GM18951 (cell line): ENCODE data around the gene ZNF532.

ENCODE experiments used
- POLR2A ChIP-seq: IDR thresholded peaks from 4 replicates; pipeline ENCODE4 v1.6.1; 2011; ENCODE audit warnings: mild to moderate bottlenecking; ENCODE audit not compliant: insufficient read length, insufficient read depth; ENCODE audit errors: extremely low read depth
- in situ Hi-C: fragments of 300-500 bp; cut with MboI; formaldehyde crosslinking; loops from one replicate; pipeline ENCODE4 v1.12.0; 2022; ENCODE audit warnings: low sequenced_read_pairs, mixed read lengths, inconsistent platforms; ENCODE audit not compliant: unreplicated experiment

ZNF532 gene

GRCh38 chr18:58868440-58868839 is 3.8 kb downstream of the ZNF532 start:
- in situ Hi-C loops: no loop called here
- TF ChIP-seq POLR2A: no peak

DNA sequence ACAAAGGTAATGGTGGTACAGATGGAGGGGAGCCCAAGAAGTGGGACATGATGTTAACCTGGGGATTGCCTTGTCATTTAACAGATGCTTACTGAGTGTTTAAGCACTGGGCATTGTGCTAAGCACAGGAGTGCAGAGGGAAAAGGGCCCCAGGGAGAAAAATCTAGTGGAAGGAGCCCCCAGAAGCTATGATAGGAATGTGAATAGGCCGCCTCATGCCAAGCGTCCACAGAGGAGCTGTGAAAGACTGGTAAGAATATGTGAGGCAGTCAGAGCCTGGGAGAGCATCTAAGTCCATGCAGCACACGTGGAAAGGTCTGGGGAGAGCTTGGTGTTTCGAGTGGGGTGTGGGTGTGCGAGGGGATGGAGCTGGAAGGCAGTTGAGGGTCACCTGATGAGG is 5.5 kb downstream of the ZNF532 start:
- in situ Hi-C loops: no loop called here
- TF ChIP-seq POLR2A: no peak

DNA sequence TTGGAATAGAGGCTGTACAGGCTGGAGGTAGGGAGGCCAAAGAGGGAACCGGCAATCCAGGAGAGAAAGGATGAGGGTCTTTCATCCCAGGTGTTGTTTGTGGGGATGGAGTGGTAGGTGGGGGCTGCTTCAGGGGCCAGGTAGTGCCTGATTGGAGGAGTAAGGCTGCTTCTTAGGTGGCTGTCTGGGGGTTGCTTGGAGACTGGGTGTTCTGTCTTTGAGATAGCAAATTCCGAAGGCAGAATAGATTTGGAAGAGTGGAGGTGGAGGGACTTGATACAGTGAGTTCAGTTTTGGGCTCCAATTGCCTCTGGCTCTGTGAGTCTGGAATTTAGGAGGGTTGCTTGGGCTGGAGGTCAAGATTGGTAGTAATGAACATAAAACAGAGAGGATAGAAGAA is 5.9 kb downstream of the ZNF532 start:
- in situ Hi-C loops: no loop called here
- no peak for TF ChIP-seq POLR2A

DNA sequence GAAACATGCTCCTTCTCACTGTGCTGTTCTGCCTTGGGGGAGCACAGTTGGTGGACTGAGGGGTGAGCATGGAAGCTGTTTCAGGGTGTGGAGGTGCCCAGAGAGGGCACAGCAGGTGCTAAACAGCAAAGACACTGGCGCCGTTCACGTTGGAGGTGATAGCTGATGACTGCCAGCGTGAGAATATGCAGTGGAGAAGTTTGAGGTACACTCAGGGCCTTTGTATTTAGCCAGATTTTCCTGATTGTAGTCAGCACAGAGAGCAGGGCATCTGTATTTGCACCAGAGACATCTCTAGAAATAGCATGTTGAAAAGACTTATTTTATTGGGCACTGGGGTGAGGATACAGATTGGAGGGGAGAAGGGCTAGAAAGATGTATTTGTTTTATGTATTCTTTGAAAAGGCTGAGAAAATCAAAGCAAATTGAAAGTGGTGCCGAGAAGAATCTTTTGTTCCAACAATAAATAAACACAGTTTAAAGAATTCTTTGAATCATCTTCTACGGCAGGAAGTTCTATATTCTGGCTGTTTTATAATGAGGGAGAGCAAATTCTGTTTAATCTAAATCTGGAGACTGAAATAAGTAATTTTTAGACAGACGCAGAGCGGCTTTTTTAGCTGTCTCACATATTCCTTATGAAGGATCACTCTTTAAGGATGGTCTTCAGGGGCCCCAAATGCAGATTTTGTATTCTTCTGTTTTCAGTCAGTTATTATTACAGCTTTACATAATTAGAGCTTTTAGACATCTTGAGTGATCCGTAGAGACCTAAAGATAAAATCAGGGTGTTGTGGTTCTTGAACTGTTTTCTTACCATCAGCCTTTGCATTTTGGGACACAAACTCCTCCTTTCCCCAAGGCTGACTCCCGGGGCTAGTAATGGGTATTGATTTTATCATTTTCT is 7.1 kb downstream of the ZNF532 start:
- in situ Hi-C loops: no loop called here

DNA sequence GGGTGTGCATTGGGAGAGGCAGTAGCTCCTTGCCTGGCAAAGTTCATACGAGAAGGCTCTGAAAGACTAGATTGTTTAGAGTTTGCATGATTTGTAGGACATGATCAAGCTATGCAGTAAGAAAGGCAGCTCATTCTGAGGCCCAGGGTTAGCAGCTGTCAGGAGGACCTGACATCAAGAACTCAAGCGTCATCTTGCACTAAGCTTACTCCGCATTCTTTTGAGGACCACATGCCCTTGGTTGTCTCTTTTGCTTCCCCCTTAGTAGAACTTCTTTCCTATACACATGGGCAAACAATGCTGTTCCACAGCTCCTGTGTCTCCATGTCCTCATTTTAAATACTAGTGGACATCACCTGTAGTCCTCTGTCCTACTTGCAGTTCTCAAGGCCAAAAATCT is 14.0 kb downstream of the ZNF532 start:
- in situ Hi-C loops: no loop called here
- no peak for TF ChIP-seq POLR2A

More for the DNA sequence above, 7.1 kb downstream of the ZNF532 start:
- TF ChIP-seq POLR2A: no peak

DNA sequence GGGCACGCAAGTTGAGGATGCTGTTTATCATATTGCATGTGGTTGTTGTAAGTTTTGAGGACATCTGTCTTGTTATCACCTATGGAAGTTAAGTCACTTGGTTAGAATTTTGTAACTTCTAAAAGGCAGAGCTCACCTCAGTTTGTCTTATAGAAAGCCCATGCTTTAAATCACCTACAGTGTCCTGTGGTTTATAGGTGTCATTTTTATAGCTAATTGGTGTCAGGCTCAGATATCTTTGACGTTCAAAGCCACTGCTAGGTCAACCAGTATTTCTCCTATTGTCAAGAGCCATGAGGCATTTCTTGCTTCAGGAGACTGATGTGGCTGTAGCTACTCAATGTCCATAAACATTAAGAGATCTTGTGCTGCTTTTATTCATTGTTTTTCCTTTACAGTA is 16.8 kb downstream of the ZNF532 start:
- in situ Hi-C loops: no loop called here

GRCh38 chr18:58882044-58882443 is 17.4 kb downstream of the ZNF532 start:
- in situ Hi-C loops: no loop called here
- no peak for TF ChIP-seq POLR2A

More for the DNA sequence above, 16.8 kb downstream of the ZNF532 start:
- no peak for TF ChIP-seq POLR2A

DNA sequence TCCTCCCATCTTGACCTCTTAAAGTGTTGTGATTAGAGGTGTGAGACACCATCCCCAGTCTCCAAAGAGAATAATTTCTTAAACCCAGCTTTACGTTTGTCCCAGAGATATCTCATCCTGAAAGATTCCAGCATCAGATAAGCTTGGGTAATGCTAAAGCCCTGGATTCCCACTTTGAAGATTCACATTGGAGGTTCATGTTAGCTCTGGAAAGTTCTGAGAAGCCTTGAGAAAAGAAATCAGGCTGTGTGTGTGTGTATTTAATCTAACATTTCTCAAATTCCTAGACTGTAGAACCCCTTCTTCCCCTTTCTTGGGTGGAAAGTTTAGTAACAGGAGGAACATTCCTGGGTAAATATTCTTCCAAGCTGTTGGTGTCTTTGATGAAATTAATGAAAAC is 18.0 kb downstream of the ZNF532 start:
- in situ Hi-C loops: no loop called here
- no peak for TF ChIP-seq POLR2A

DNA sequence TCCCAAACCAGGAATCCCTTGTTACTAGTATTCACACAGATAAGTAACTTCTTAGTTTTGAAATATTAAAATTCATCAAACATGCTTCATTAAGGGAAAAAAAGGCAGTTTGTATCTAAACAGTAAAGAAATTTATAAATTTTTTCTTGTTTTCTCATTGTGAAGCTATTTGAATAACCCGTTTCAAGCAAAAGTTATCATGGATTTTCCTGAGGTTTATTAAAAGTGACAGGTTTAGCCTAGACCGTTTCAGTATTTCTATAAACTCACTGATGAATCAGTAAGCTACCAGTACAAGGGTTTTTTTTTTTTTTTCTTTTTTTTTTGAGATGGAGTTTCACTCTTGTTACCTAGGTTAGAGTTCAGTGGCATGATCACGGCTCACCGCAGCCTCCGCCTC is 20.0 kb downstream of the ZNF532 start:
- in situ Hi-C loops: no loop called here

DNA sequence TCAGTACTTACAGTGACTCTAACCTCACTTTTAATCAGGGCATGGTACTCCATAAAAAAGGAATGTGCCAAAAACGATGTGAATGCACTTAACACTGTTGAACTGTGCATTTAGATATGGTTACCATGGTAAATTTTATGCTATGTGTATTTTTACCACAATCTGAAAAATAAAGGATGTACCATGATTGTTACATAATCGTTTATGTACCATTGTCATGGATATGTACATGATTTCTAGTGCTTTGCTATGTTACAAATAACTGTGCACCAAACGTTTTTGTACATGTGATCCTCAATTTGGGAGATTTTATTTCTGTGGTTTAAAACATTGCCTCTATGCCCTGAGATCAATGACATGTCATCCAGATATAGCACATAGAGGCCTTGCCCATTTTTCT is 21.8 kb downstream of the ZNF532 start:
- in situ Hi-C loops: no loop called here
- no peak for TF ChIP-seq POLR2A

More for the DNA sequence above, 20.0 kb downstream of the ZNF532 start:
- TF ChIP-seq POLR2A: no peak

GRCh38 chr18:58886864-58887612 is 22.4 kb downstream of the ZNF532 start:
- TF ChIP-seq POLR2A: no peak
- in situ Hi-C loops: no loop called here

GRCh38 chr18:58887613-58887963 is 22.9 kb downstream of the ZNF532 start:
- TF ChIP-seq POLR2A: no peak
- in situ Hi-C loops: no loop called here

DNA sequence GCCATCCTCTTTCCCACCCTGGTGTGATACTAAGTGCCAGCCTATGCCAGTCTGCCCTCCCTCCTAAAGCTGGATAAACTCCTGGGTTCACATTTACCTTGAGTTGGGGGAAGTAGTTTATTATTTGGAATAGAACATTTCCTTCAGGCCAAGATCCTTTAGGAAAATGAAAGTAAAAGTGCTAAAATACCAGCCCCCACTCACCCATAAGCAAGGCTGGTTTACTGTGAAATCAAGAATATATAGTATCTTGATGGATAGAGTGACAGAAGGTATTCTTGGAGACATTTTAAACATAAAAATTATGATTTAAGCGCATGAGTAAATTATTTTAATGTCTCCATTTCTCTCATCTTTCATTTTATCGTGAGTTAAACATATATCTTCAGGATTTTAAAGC is 27.1 kb downstream of the ZNF532 start:
- no peak for TF ChIP-seq POLR2A
- in situ Hi-C loops: no loop called here

DNA sequence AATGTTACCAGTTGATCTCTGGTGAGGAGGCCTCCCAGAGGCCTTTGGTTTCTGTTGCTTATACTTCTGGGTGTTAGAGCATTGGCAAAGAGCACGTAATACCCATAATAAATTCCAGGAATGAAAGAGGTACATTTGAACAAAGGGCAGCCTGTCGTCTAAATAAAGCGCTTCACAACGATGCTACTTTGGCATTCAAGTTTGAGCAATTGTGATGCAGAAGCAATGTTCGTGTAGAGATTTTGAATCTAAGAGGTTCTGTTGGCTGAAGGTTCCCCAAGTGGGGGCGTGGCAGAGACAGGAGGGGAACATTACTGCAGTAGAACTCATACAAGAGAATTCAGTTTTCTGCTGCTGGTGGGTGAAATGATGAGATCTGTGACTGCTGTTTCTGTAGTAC is 27.8 kb downstream of the ZNF532 start:
- TF ChIP-seq POLR2A: no peak
- in situ Hi-C loops: no loop called here
